ENCODE measurements around the gene INS.

DNA sequence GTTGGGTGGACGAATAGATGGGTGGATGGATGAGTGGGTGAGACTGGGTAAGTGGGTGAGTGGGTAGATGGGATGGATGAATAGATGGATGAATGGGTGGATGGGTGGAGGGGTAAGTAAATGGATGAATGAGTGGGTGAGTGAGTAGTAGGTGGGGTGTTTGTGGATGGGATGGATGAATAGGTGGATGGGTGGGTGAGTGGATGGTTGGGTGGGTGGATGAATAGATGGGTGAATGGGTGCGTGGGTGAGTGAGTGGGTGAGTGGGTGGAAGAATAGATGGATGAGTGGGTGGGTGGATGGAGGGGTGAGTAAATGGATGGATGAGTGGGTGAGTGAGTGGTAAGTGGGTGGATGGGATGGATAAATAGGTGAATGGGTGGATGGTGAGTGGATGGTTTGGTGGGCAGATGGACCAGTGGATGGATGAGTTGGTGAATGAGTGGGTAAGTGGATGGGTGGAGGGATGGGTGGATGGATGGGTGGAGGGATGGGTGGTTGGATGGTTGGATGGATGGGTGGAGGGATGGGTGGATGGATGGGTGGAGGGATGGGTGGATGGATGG, 34.4 kb downstream of the INS start:
- TF ChIP-seq, protein P1, sequence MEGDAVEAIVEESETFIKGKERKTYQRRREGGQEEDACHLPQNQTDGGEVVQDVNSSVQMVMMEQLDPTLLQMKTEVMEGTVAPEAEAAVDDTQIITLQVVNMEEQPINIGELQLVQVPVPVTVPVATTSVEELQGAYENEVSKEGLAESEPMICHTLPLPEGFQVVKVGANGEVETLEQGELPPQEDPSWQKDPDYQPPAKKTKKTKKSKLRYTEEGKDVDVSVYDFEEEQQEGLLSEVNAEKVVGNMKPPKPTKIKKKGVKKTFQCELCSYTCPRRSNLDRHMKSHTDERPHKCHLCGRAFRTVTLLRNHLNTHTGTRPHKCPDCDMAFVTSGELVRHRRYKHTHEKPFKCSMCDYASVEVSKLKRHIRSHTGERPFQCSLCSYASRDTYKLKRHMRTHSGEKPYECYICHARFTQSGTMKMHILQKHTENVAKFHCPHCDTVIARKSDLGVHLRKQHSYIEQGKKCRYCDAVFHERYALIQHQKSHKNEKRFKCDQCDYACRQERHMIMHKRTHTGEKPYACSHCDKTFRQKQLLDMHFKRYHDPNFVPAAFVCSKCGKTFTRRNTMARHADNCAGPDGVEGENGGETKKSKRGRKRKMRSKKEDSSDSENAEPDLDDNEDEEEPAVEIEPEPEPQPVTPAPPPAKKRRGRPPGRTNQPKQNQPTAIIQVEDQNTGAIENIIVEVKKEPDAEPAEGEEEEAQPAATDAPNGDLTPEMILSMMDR (IDR thresholded peaks at IDR 0.05), result no peak
- TF ChIP-seq POLR2A (IDR thresholded peaks at IDR 0.05), result no peak

All from Peyer's patch (tissue), 4 donors.